Measurements from ENCODE around the gene TSPAN18.

TSPAN18 gene

DNA sequence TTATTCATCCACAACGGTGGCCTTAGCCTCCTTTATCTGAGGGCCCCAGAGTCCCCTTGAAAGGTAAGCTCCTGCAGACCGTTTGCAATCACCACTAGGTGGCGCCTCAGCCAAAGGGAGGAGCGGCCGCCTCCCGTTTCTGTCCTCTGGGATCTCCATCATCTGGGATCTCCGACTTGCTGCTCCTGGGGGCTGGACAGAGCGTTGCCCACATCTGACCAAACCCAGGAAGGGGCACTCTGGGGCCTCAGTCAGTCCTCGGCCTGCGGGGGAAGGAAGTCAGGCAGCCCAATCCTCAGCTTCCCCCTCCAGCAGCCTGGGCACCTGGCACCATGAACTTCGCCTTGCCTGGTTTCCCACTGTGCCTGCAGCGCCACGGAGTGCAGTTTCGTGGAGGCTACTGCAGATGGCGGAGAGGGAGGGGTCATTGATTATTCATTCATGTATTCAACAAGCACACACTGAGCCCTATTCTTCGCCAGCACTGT is 200.5 kb downstream of the TSPAN18 start:
- Histone ChIP-seq H3K4me3 (ENCODE audit: insufficient read depth in 1 of 2, low read depth in 1 of 2, low read length in 2 of 2) (no peak overlapping the region), H3K27me3 (ENCODE audit: control insufficient read depth in 1 of 2, insufficient read depth in 1 of 2, low read length in 2 of 2) (peaks cover 50 to 73% of the 10 kb centered on the region in 2 experiments), H4K8ac (ENCODE audit: low read length) (no peak overlapping the region), H3K9me3 (ENCODE audit: control insufficient read depth, low read length) (no peaks in the 10 kb centered on the region), H3K14ac (ENCODE audit: low read length in 2 of 2) (no peak overlapping the region), H2BK15ac (ENCODE audit: low read depth, poor library complexity, severe bottlenecking) (no peak overlapping the region), H3K9ac (ENCODE audit: low read length) (no peak overlapping the region), H4K91ac (ENCODE audit: low read length) (no peak overlapping the region), H2BK12ac (ENCODE audit: low read length in 2 of 2) (peak overlapping the region in 1 of 2 experiments; percentile 38), H3K36me3 (ENCODE audit: control insufficient read depth in 1 of 2, insufficient read depth in 2 of 2, low read depth in 1 of 2, low read length in 2 of 2) (no peaks in the 10 kb centered on the region), H2AK5ac (ENCODE audit: low read length, severe bottlenecking) (no peak overlapping the region), H3K79me1 (replicated peaks; ENCODE audit: low read length, poor library complexity, severe bottlenecking) (no peaks in the 10 kb centered on the region), H2BK5ac (ENCODE audit: low read depth, low read length, poor library complexity, severe bottlenecking) (no peak overlapping the region), H2BK120ac (ENCODE audit: low read depth, low read length) (no peak overlapping the region), H3K18ac (ENCODE audit: low read depth in 1 of 2, low read length in 2 of 2) (peak overlapping the region in 1 of 2 experiments; percentile 50), H3K4me2 (ENCODE audit: low read length, poor library complexity, severe bottlenecking) (no peak overlapping the region), H3K4me1 (ENCODE audit: control insufficient read depth, insufficient read depth, low read depth, low read length) (peaks cover 2% of the 10 kb centered on the region), H3K4ac (ENCODE audit: low read depth in 1 of 2, low read length in 2 of 2) (no peak overlapping the region), H2AFZ (ENCODE audit: low read depth, low read length) (no peak overlapping the region), H3K27ac (ENCODE audit: low read length, poor library complexity, severe bottlenecking) (no peak overlapping the region), H3K23ac (ENCODE audit: low read length in 2 of 2) (no peak overlapping the region)
- DNase-seq: peak; percentile 77
- 26% methylated on average over 16 of the region's 16 CpGs for WGBS

DNA sequence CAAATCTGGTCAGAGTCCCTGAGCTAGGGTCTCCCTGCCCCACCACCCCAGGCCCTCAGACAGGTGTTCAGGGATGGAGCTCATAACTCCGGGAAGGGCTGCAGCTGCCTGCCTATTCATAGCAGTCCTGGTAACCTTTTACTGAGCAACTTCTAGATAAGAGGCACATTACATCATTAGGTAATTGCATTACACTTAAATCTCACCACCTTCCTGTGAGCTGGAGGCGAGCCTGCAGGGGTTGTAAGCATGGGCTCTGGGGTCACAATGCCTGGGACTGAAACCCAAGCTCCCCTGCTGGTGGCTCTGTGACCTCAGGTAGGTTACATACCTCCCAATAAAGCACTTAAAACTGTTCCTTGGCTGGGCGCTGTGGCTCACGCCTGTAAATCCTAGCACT is 201.4 kb downstream of the TSPAN18 start:
- Histone ChIP-seq H3K18ac (ENCODE audit: low read depth in 1 of 2, low read length in 2 of 2) (no peak overlapping the region), H3K36me3 (ENCODE audit: control insufficient read depth in 1 of 2, insufficient read depth in 2 of 2, low read depth in 1 of 2, low read length in 2 of 2) (peaks cover under 1 to 5% of the 10 kb centered on the region in 2 experiments), H3K27me3 (ENCODE audit: control insufficient read depth in 1 of 2, insufficient read depth in 1 of 2, low read length in 2 of 2) (peaks cover 43 to 70% of the 10 kb centered on the region in 2 experiments), H3K9me3 (ENCODE audit: control insufficient read depth, low read length) (no peaks in the 10 kb centered on the region), H2BK120ac (ENCODE audit: low read depth, low read length) (no peak overlapping the region), H3K14ac (ENCODE audit: low read length in 2 of 2) (no peak overlapping the region), H3K9ac (ENCODE audit: low read length) (no peak overlapping the region), H3K4ac (ENCODE audit: low read depth in 1 of 2, low read length in 2 of 2) (no peak overlapping the region), H2BK15ac (ENCODE audit: low read depth, poor library complexity, severe bottlenecking) (no peak overlapping the region), H3K27ac (ENCODE audit: low read length, poor library complexity, severe bottlenecking) (no peak overlapping the region), H2AK5ac (ENCODE audit: low read length, severe bottlenecking) (no peak overlapping the region), H3K79me1 (replicated peaks; ENCODE audit: low read length, poor library complexity, severe bottlenecking) (no peaks in the 10 kb centered on the region), H3K4me2 (ENCODE audit: low read length, poor library complexity, severe bottlenecking) (no peak overlapping the region), H2BK12ac (ENCODE audit: low read length in 2 of 2) (no peak overlapping the region), H3K23ac (ENCODE audit: low read length in 2 of 2) (no peak overlapping the region), H3K4me1 (ENCODE audit: control insufficient read depth, insufficient read depth, low read depth, low read length) (peaks cover 2% of the 10 kb centered on the region), H4K91ac (ENCODE audit: low read length) (no peak overlapping the region), H2AFZ (ENCODE audit: low read depth, low read length) (no peak overlapping the region), H4K8ac (ENCODE audit: low read length) (no peak overlapping the region), H2BK5ac (ENCODE audit: low read depth, low read length, poor library complexity, severe bottlenecking) (no peak overlapping the region), H3K4me3 (ENCODE audit: insufficient read depth in 1 of 2, low read depth in 1 of 2, low read length in 2 of 2) (no peak overlapping the region)
- no peak for DNase-seq
- WGBS: 89% methylated on average over 4 of the region's 4 CpGs

DNA sequence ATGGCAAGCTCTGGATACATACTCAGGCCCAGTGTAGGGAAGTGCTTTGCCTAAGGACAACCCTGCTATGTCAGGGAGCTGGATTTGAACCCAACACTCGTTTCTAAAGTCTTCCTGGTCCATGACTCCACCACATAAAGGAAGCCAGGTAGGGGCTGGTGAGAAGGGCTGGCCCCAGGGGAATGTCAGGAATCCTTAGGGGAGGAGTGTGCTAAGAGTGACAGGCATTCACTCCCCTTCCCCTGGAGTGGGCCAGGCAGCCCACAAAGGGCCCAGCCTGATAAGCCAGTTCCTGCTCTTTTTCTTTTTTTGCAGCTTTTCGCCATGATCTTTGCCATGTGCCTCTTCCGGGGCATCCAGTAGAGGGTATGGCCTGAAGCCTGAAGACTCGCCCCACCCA is 202.1 kb downstream of the TSPAN18 start:
- Histone ChIP-seq H2BK120ac (ENCODE audit: low read depth, low read length) (no peak overlapping the region), H3K27me3 (ENCODE audit: control insufficient read depth in 1 of 2, insufficient read depth in 1 of 2, low read length in 2 of 2) (peaks cover 36 to 64% of the 10 kb centered on the region in 2 experiments), H3K79me1 (replicated peaks; ENCODE audit: low read length, poor library complexity, severe bottlenecking) (no peaks in the 10 kb centered on the region), H3K18ac (ENCODE audit: low read depth in 1 of 2, low read length in 2 of 2) (no peak overlapping the region), H3K4me1 (ENCODE audit: control insufficient read depth, insufficient read depth, low read depth, low read length) (peaks cover 2% of the 10 kb centered on the region), H2AK5ac (ENCODE audit: low read length, severe bottlenecking) (no peak overlapping the region), H3K4me2 (ENCODE audit: low read length, poor library complexity, severe bottlenecking) (no peak overlapping the region), H4K91ac (ENCODE audit: low read length) (no peak overlapping the region), H3K4ac (ENCODE audit: low read depth in 1 of 2, low read length in 2 of 2) (no peak overlapping the region), H2BK12ac (ENCODE audit: low read length in 2 of 2) (no peak overlapping the region), H3K4me3 (ENCODE audit: insufficient read depth in 1 of 2, low read depth in 1 of 2, low read length in 2 of 2) (no peak overlapping the region), H2BK5ac (ENCODE audit: low read depth, low read length, poor library complexity, severe bottlenecking) (no peak overlapping the region), H3K27ac (ENCODE audit: low read length, poor library complexity, severe bottlenecking) (no peak overlapping the region), H3K9me3 (ENCODE audit: control insufficient read depth, low read length) (no peaks in the 10 kb centered on the region), H2BK15ac (ENCODE audit: low read depth, poor library complexity, severe bottlenecking) (no peak overlapping the region), H3K23ac (ENCODE audit: low read length in 2 of 2) (no peak overlapping the region), H3K9ac (ENCODE audit: low read length) (no peak overlapping the region), H3K14ac (ENCODE audit: low read length in 2 of 2) (no peak overlapping the region), H3K36me3 (ENCODE audit: control insufficient read depth in 1 of 2, insufficient read depth in 2 of 2, low read depth in 1 of 2, low read length in 2 of 2) (peaks cover 7 to 11% of the 10 kb centered on the region in 2 experiments), H2AFZ (ENCODE audit: low read depth, low read length) (no peak overlapping the region), H4K8ac (ENCODE audit: low read length) (no peak overlapping the region)
- WGBS: 69% methylated on average over 4 of the region's 4 CpGs
- no peak for DNase-seq

DNA sequence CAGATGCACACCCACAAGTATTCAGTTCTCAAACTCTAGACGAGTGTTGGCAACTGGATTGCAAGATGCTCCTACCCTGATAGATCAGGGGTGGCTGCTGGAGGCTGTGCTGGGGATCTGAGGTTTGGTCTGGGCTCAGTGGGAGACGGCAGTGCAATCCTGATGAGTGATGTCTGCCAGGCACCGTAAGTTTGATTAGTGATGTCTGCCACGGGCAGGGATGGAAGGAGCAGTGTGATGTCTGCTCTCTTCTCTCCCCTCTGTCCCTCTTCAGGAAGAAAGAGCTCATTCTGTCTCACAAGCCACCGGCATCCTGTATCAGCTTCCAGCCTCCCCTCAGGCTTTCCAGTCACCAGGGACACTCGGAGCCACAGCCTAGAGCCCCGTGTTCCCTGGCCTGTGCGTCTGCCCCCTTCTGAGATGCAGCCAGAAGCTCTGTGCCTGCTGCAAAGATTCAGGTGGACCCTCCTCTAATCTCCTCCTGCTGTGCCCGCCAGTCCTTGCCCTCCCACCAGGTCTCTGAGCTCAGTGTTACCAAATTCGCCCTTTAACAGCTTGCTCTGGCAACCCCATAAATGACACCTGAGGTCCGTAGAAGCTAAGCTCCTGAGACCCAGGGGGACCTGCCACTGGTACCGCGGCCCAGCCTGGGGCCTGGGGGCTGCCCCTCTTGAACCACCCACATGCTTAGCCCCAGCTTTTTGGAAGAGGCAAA is 204.0 kb downstream of the TSPAN18 start:
- H2AFZ ChIP-seq (ENCODE audit: low read depth, low read length): no peak overlapping the region
- 77% methylated on average over 12 of the region's 13 CpGs for WGBS
- H3K36me3 ChIP-seq (ENCODE audit: control insufficient read depth in 1 of 2, insufficient read depth in 2 of 2, low read depth in 1 of 2, low read length in 2 of 2): peaks cover 23 to 29% of the 10 kb centered on the region in 2 experiments
- no peak overlapping the region for H3K4ac ChIP-seq (ENCODE audit: low read depth in 1 of 2, low read length in 2 of 2)
- no peak overlapping the region for H2AK5ac ChIP-seq (ENCODE audit: low read length, severe bottlenecking)
- H3K27me3 ChIP-seq (ENCODE audit: control insufficient read depth in 1 of 2, insufficient read depth in 1 of 2, low read length in 2 of 2): peaks cover 19 to 48% of the 10 kb centered on the region in 2 experiments
- no peaks in the 10 kb centered on the region for H3K9me3 ChIP-seq (ENCODE audit: control insufficient read depth, low read length)
- no peak overlapping the region for H3K4me3 ChIP-seq (ENCODE audit: insufficient read depth in 1 of 2, low read depth in 1 of 2, low read length in 2 of 2)
- H3K9ac ChIP-seq (ENCODE audit: low read length): no peak overlapping the region
- H2BK120ac ChIP-seq (ENCODE audit: low read depth, low read length): no peak overlapping the region
- H4K91ac ChIP-seq (ENCODE audit: low read length): peak overlapping the region; percentile 18
- H3K27ac ChIP-seq (ENCODE audit: low read length, poor library complexity, severe bottlenecking): no peak overlapping the region
- H2BK15ac ChIP-seq (ENCODE audit: low read depth, poor library complexity, severe bottlenecking): no peak overlapping the region
- H3K4me1 ChIP-seq (ENCODE audit: control insufficient read depth, insufficient read depth, low read depth, low read length): peaks cover 2% of the 10 kb centered on the region
- no peak overlapping the region for H4K8ac ChIP-seq (ENCODE audit: low read length)
- DNase-seq: no peak
- H3K79me1 ChIP-seq (replicated peaks; ENCODE audit: low read length, poor library complexity, severe bottlenecking): no peaks in the 10 kb centered on the region
- H3K14ac ChIP-seq (ENCODE audit: low read length in 2 of 2): no peak overlapping the region
- no peak overlapping the region for H2BK5ac ChIP-seq (ENCODE audit: low read depth, low read length, poor library complexity, severe bottlenecking)
- no peak overlapping the region for H3K23ac ChIP-seq (ENCODE audit: low read length in 2 of 2)
- H2BK12ac ChIP-seq (ENCODE audit: low read length in 2 of 2): no peak overlapping the region
- H3K4me2 ChIP-seq (ENCODE audit: low read length, poor library complexity, severe bottlenecking): no peak overlapping the region
- no peak overlapping the region for H3K18ac ChIP-seq (ENCODE audit: low read depth in 1 of 2, low read length in 2 of 2)

All from mesenchymal stem cell (in vitro differentiated cells and primary cell).